Peyer's patch (tissue), 4 donors: ENCODE measurements around the gene SLC15A1.

Source experiments
- CTCF ChIP-seq, 6 experiments: fragments of 450-650 bp in 4 of 6; fragments of 200-600 bp in 2 of 6; sonication (generic) in 1 of 6; IDR thresholded peaks; one replicate each; pipeline ENCODE4 v1.5.1; 2017 to 2019; ENCODE audit warnings: antibody characterized with exemption in 6 of 6, mild to moderate bottlenecking in 3 of 6, moderate library complexity in 1 of 6
- POLR2A ChIP-seq, 2 donors: fragments of 450-650 bp; IDR thresholded peaks; one replicate each; pipeline ENCODE4 v1.5.1; 2017; ENCODE audit warnings: antibody characterized with exemption in 2 of 2, mild to moderate bottlenecking in 2 of 2, moderate library complexity in 2 of 2

GRCh38 chr13:98761986-98762616 lies 9.6 kb upstream of the SLC15A1 start:
- TF ChIP-seq CTCF (IDR thresholded peaks at IDR 0.05) (peak in 2 of 6 experiments; percentile 0 to 26), POLR2A (IDR thresholded peaks at IDR 0.05) (no peak)
